ENCODE results near the gene EIF4G3. TPM values are rescaled to one million over a fixed set of nuclear protein-coding genes. Genes with fewer than 3 reads are reported as not detected.

The EIF4G3 gene
- total RNA-seq, 1 experiment from 2014 or later, result 72.0 TPM

- Histone ChIP-seq H3K23me2 (ENCODE audit: insufficient read length, low read depth, low read length, poor library complexity, severe bottlenecking) (no peaks in the 10 kb centered on the region), H3K23ac (ENCODE audit: insufficient read length, low read depth, low read length) (no peak overlapping the region), H2AK5ac (ENCODE audit: insufficient read length, low read length) (no peak overlapping the region), H4K20me1 (ENCODE audit: control insufficient read depth, insufficient read depth, insufficient read length) (no peaks in the 10 kb centered on the region), H3K9me3 (ENCODE audit: control insufficient read depth, low read depth, low read length) (no peaks in the 10 kb centered on the region), H2AFZ (ENCODE audit: low read length) (no peak overlapping the region), H3K9ac (ENCODE audit: extremely low read depth, insufficient read length, low read length) (no peak overlapping the region), H2BK15ac (ENCODE audit: low read depth, low read length) (no peak overlapping the region), H3K4me2 (ENCODE audit: insufficient read depth, insufficient read length, low read length) (no peak overlapping the region), H4K8ac (replicated peaks; ENCODE audit: insufficient read length, low read depth, low read length) (no peak overlapping the region), H2BK120ac (ENCODE audit: low read depth, low read length, poor library complexity, severe bottlenecking) (no peak overlapping the region), H3K18ac (ENCODE audit: insufficient read length, low read depth, low read length) (no peak overlapping the region), H3K27me3 (ENCODE audit: insufficient read depth, low read length) (no peaks in the 10 kb centered on the region), H3K79me2 (ENCODE audit: insufficient read depth, low read length) (no peaks in the 10 kb centered on the region), H2BK12ac (ENCODE audit: insufficient read length, low read depth, low read length) (no peak overlapping the region), H3K14ac (ENCODE audit: insufficient read depth, low read length) (no peak overlapping the region), H4K5ac (ENCODE audit: insufficient read length, low read depth, low read length) (no peak overlapping the region), H3K4me1 (ENCODE audit: insufficient read depth, low read length) (no peaks in the 10 kb centered on the region), H3K79me1 (ENCODE audit: insufficient read depth, low read depth, low read length, poor library complexity, severe bottlenecking) (no peaks in the 10 kb centered on the region), H3K56ac (ENCODE audit: insufficient read length, low read depth, low read length) (no peak overlapping the region), H4K91ac (ENCODE audit: insufficient read length, low read depth, low read length) (no peak overlapping the region), H2BK5ac (ENCODE audit: insufficient read length, low read length) (no peak overlapping the region), H2BK20ac (ENCODE audit: low read depth, low read length, poor library complexity, severe bottlenecking) (no peak overlapping the region), H3K27ac (ENCODE audit: insufficient read length, low read depth, low read length) (no peak overlapping the region), H3T11ph (ENCODE audit: low read length) (no peak overlapping the region), H3K4ac (ENCODE audit: low read depth, low read length) (no peak overlapping the region)
- no peak for TF ChIP-seq CTCF (conservative IDR thresholded peaks at IDR 0.05)
- H3K27ac Mint-ChIP-seq, result no peak overlapping the region
- DNase-seq, result no peak
- WGBS (ENCODE audit: extremely low coverage, insufficient read length, low lambda C conversion rate), result no CpG with 5 or more reads among the region's 2 CpGs
- no peaks in the 10 kb centered on the region for H3K4me1 Mint-ChIP-seq
- no peaks in the 10 kb centered on the region for H3K36me3 Mint-ChIP-seq (ENCODE audit: insufficient read depth in 1 of 3, low read depth in 3 of 3)
- H3K27me3 Mint-ChIP-seq (ENCODE audit: low read depth), result peaks cover 28% of the 10 kb centered on the region
- H3K9me3 Mint-ChIP-seq, result no peaks in the 10 kb centered on the region
- H3K4me3 Mint-ChIP-seq, result no peak overlapping the region
These were observed 29.4 kb upstream of the EIF4G3 start for GRCh38 chr1:21206117-21206516.
